HG02623 (cell line): ENCODE data around the gene MYO3A.
A peak's percentile ranks its signal among the peaks of the same experiment; 100 is the strongest.
"Not testable (repeated sequence)": the region's sequence is repeated elsewhere in the genome, so short reads cannot be mapped to it uniquely, and the experiment has no call there.

Experiments used
- ATAC-seq: cut with Tn5 transposase; IDR thresholded peaks from one replicate; pipeline ENCODE4 v1.9.1; 2021; ENCODE audit warnings: moderate library complexity; ENCODE audit not compliant: unreplicated experiment

The MYO3A gene

GRCh38 chr10:25972631-25973030, 38.6 kb downstream of the MYO3A start:
- no peak for ATAC-seq

- no peak for ATAC-seq
Measured at GRCh38 chr10:25974897-25975459, 40.9 kb downstream of the MYO3A start.

DNA sequence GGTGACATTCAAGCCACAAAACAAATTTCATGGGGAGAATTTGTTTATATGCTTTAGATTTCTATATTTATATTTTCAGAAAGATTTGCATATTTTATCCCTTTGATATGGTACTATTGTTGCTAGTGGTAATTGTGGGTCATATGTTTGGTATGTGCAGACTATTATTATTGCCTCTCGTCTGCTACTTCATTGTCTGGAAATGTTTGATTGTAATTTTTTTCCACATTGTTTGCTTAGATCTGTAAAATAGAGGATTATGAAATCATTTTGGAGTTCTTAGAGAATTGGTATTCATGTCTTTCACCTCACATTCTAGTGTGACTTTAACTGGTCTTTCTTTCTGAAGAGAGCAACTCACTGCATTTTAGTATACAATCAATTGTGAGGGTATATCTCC, 44.7 kb downstream of the MYO3A start:
- ATAC-seq = no peak

DNA sequence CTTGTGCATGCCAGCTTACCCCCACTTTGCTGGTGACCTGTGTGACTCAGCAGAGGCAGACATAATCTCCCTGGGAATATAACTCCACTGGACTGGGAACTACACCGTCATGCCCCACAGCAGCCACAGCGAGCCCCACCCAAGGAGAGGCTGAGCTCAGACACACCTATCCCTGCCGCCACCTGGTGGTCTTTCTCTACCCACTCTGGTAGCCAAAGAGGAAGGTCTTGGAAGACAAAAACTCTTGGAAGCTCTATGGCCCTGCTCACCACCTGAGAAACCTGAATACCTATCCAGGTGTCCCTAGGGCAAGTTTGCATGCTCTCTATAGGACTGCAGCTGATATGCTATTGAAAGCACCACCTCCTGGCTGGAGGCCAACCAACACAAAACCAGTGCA, 48.1 kb downstream of the MYO3A start:
- ATAC-seq = no peak

DNA sequence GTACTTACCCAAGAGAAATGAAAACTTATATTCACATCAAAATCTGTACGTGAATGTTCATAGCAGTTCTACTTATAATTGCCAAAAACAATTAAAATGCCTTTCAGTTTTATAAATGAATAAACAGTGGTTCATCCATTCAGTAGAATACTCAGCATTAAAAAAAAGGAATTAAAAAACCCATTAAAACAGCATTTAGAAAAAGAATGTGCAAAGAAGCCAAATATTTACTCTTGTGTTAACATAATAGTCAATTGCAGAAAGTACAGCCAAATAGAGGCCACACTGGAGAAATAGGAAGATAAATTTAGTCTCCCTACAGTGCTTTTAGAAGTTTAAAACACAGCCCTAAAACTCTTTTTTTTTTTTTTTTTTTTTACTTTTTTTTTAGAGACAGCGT, 54.6 kb downstream of the MYO3A start:
- no peak for ATAC-seq

GRCh38 chr10:25989951-25990350, 55.9 kb downstream of the MYO3A start:
- no peak for ATAC-seq

DNA sequence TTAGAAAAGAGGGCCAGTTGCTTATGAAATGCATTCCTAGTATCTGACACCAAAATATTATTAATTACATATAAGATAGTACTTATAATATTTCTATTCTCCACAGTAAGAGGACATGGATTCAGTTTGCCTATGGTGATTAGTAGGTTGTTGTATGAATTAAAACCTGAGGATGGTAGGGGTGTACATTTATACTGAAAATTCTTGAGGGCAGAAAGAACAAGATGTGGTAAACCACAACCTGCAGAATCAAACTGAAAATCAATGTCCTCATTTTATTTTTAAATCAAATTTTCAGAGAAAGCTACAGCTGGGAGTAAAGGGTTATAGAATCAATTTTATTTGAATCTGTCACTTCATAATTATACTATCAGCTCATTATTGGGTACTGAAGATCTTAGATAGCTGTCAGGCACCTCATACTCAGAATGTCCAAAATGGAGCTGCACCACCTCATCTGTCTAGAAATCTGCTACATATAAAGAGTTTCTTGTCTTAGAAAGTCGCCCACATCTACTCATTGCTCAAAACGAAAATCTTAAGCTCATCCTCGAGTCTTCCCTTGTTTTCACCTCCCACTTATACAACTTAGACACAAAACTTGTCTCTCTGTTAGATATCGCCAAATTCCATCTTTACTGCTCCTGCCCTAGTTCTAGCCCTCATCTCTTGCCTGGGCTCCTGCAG, 65.4 kb downstream of the MYO3A start:
- no peak for ATAC-seq

GRCh38 chr10:26000971-26001370, 66.9 kb downstream of the MYO3A start:
- no peak for ATAC-seq

DNA sequence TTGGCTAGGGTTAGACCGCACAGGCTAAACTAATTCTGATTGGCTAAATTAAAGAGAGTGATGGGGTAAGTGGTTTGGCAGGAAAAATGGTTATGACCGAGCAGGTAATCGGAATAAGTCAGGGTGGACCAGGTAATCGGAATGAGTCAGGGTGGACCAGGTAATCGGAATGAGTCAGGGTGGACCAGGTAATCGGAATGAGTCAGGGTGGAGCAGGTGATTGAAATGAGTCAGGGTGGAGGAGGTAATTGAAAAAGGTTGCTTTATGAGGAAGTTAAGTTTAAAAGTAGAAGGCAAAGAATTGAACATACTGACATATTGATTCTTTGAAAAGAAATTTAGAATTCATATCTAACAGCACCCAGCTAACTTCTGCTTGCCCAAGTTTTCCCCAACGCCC, 68.4 kb downstream of the MYO3A start:
- ATAC-seq = not testable (repeated sequence)

DNA sequence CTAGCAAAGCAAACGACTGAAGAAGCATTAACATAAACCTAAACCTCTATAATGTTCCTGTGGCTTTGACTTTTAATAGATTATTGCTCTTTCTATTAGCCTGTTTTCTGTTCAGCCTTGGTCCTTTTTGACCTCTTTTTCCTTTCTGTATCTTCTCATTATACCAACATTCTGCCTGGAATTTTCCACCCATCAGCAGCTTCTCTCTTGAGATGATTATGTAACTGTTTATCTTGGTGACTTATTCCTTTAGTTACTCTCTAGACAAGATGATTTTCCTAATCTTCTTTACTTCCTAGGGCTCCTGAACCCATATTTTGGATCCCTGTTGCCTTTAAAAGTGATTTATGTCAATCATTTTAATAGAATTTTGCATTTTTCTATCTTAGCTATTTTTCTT, 81.1 kb downstream of the MYO3A start:
- ATAC-seq = no peak

- no peak for ATAC-seq
Measured at GRCh38 chr10:26022831-26023230, 88.8 kb downstream of the MYO3A start.

DNA sequence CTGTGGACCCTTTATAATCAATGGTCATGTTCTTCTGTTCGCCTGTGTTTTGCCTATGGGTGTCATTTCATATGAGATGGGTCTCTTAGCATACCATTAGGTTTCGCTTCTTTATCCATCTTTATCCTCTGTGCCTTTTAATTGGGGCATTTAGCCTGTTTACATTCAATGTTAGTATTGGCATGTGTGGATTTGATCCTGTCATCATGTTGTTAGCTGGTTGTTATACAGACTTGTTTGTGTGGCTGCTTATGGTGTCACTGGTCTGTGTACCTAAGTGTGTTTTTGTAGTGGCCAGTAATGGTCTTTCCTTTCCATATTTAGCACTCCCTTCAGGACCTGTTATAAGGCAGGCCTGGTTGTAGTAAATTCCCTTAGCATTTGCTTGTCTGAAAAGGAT, 90.3 kb downstream of the MYO3A start:
- ATAC-seq = no peak

- no peak for ATAC-seq
Measured at GRCh38 chr10:26025523-26025922, 91.5 kb downstream of the MYO3A start.

GRCh38 chr10:26029858-26030257, 95.8 kb downstream of the MYO3A start:
- no peak for ATAC-seq

- peak; percentile 53 for ATAC-seq
Measured at GRCh38 chr10:26031300-26031699, 97.3 kb downstream of the MYO3A start.

DNA sequence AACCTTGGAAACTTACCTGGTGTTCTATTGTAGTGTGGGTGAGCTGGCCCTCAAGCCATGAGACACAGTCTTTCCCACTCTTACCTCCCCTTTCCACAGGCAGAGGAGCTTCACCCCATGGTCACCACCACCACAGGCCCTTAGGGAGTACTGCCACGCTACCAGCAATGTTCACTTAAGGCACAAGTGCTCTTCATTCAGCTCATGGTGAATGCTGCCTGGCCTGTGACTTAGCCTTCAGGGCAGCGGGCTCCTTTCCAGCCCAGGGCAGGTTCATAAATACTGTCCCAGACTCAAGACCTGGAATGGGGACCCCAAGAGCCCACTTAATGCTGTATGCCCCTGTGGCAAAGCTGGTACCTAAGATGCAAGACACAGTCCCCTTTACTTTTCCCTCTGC, 109.4 kb downstream of the MYO3A start:
- no peak for ATAC-seq

GRCh38 chr10:26044141-26044749, 110.2 kb downstream of the MYO3A start:
- ATAC-seq = no peak

- no peak for ATAC-seq
Measured at GRCh38 chr10:26046073-26046700, 112.2 kb downstream of the MYO3A start.

DNA sequence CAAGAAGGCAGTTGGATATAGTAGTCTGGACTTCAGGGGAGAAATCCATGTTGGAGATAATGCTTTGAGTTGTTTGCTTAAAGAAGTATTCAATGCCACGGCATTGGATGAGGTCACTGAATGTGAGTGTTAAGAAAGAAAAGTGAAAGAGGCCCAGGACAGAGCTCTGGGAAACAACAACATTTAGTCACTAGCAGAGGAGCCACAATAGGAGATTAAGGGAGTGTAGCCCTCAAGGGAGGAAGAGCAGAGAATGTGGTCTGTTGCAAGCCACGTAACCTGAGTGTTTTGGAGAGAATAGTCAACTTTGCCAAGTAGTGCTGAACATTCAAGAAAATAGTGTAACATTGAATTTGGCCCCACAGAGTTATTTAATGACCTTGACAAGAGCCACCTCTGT, 114.7 kb downstream of the MYO3A start:
- ATAC-seq = no peak

DNA sequence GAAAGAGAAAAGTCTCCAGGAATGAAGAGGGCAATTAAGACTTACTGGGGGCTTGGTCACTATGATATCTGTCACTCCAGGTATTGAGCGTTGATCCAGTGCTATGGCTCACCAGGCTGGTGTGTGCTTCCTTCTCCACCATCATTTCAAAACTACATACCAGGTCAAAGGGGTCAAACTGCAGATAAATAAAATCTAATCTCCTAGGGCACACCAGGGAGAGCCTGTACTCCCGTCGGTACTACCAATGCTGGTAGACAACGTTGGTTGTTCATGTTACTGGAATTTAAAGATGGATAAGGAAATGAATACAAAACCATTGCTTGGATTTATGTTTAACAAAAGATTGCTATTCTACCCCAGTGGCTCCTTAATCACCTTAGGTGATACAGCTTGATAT, 118.3 kb downstream of the MYO3A start:
- ATAC-seq = no peak

DNA sequence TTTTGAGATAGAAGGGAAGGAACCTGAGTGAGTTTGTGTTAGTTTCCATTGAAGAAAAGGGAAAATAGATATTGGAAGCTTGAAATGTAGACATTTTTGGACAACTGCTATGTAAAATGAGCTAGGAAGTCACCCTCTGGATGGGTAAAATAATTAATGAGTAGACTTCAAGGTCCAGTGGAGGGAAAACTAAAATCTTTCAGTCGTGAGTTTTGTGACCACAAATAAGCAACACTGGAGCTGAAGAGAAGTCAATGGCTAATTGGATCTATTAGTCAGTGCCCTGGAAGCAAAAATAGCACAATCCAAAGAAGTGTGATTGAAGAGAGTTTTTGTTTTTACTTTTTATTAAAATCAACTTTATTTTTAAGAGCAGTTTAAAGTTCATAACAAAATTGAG, 123.4 kb downstream of the MYO3A start:
- no peak for ATAC-seq

GRCh38 chr10:26064106-26064505, 130.1 kb downstream of the MYO3A start:
- ATAC-seq = no peak
